Panc1 (cell line): ENCODE data around the gene ADCY2. TPM values are rescaled to one million over a fixed set of nuclear protein-coding genes. Genes with fewer than 3 reads are reported as not detected.

ENCODE experiments used
- ATAC-seq: fragments of 200-7000 bp; cut with Tn5 transposase; 2 replicates; pipeline ENCODE4 v1.9.1; 2020; ENCODE audit warnings: mild to moderate bottlenecking, moderate library complexity
- BruUV-seq: library from RNA; stranded (reverse); fragments of 400-500 nt; replicated peaks from 2 replicates; lab custom pipeline; 2021; lab: Mats Ljungman, UMichigan
- CTCF ChIA-PET: fragments of 300-600 bp; sonication (Branson Sonifier 250); formaldehyde crosslinking; loops from one replicate; lab custom pipeline; 2022; ENCODE audit warnings: antibody characterized with exemption; lab: Charles Lee
- POLR2A ChIA-PET: fragments of 300-600 bp; sonication (Branson Sonifier 250); formaldehyde crosslinking; loops from one replicate; lab custom pipeline; 2022; ENCODE audit warnings: antibody characterized with exemption; lab: Charles Lee
- DNase-seq: peaks from one replicate; pipeline ENCODE4 v3.0.0-alpha.2; 2010; ENCODE audit warnings: low read depth, low spot score
- H3K27ac ChIP-seq: 2 replicates; pipeline ENCODE4 v1.5.1; 2011; ENCODE audit warnings: mild to moderate bottlenecking, low read length, inconsistent platforms
- H3K27me3 ChIP-seq: fragments of 200-500 bp; sonication (Bioruptor generic); 2 replicates; pipeline ENCODE4 v1.6.0; 2014; ENCODE audit warnings: low read length, inconsistent platforms; ENCODE audit not compliant: control insufficient read depth, insufficient read depth
- H3K36me3 ChIP-seq: fragments of 200-500 bp; sonication (Bioruptor generic); 2 replicates; pipeline ENCODE4 v1.5.1; 2014; ENCODE audit warnings: inconsistent platforms, mild to moderate bottlenecking, low read length, moderate library complexity; ENCODE audit not compliant: control insufficient read depth, insufficient read depth
- H3K4me1 ChIP-seq: 2 replicates; pipeline ENCODE4 v1.5.1; 2011; ENCODE audit warnings: inconsistent platforms, mild to moderate bottlenecking, low read length, moderate library complexity; ENCODE audit not compliant: control insufficient read depth, insufficient read depth
- H3K4me3 ChIP-seq, 2 experiments: 2 replicates each; pipeline ENCODE4 v1.5.1; 2011 to 2012; ENCODE audit warnings: low read depth in 2 of 2, low read length in 2 of 2, mild to moderate bottlenecking in 2 of 2, inconsistent platforms in 1 of 2, moderate library complexity in 1 of 2
- H3K9me3 ChIP-seq: fragments of 200-500 bp; sonication (Bioruptor generic); 2 replicates; pipeline ENCODE4 v1.5.1; 2014; ENCODE audit warnings: low read depth, mild to moderate bottlenecking, inconsistent platforms, low read length, moderate library complexity; ENCODE audit not compliant: control insufficient read depth, insufficient read depth
- CTCF ChIP-seq: fragments of 450-650 bp; IDR thresholded peaks from 2 replicates; pipeline ENCODE4 v1.5.1; 2017; ENCODE audit warnings: mild to moderate bottlenecking
- POLR2AphosphoS5 ChIP-seq: IDR thresholded peaks from 2 replicates; pipeline ENCODE4 v1.6.1; 2012; ENCODE audit warnings: mild to moderate bottlenecking, low read depth, low read length, moderate library complexity
- REST ChIP-seq, 2 experiments: IDR thresholded peaks; 2 replicates each; pipeline ENCODE4 v1.6.1; 2011 to 2012; ENCODE audit warnings: low read depth in 2 of 2, control low read depth in 1 of 2, low read length in 1 of 2, mild to moderate bottlenecking in 1 of 2, moderate library complexity in 1 of 2; ENCODE audit not compliant: insufficient read depth in 1 of 2
- SIN3A ChIP-seq: IDR thresholded peaks from 2 replicates; pipeline ENCODE4 v1.6.1; 2012; ENCODE audit warnings: low read depth, mild to moderate bottlenecking, low read length, moderate library complexity, borderline replicate concordance; ENCODE audit not compliant: insufficient read depth
- TCF7L2 ChIP-seq: IDR thresholded peaks from 2 replicates; pipeline ENCODE4 v1.6.1; 2011; ENCODE audit warnings: mild to moderate bottlenecking, low read depth, low read length, inconsistent platforms
- in situ Hi-C: cut with HindIII; loops from 2 replicates; pipeline ENCODE4 v1.10.0; 2016; ENCODE audit warnings: low sequenced_read_pairs, low pct_unique_long_range_greater_than_20kb
- intact Hi-C: fragments of 100-400 bp; cut with micrococcal nuclease; formaldehyde crosslinking; loops from one replicate; pipeline ENCODE4 v1.10.0; 2022; ENCODE audit not compliant: unreplicated experiment
- total RNA-seq: library from RNA; stranded (reverse); gene quantifications from one replicate; pipeline ENCODE4 v1.2.1, GENCODE V29; 2021; ENCODE audit not compliant: unreplicated experiment

Gene ADCY2
- total RNA-seq, 1 experiment from 2014 or later, result 0.13 TPM

- H3K27me3 ChIP-seq, result no peaks in the 10 kb centered on the region
- in situ Hi-C loops (no loop called here), intact Hi-C loops (no loop called here)
- no peak overlapping the region for H3K4me3 ChIP-seq
- DNase-seq, result no peak
- peaks cover 12% of the 10 kb centered on the region for H3K4me1 ChIP-seq
- peaks cover 42% of the 10 kb centered on the region for H3K36me3 ChIP-seq
- no peak overlapping the region for H3K27ac ChIP-seq
- H3K9me3 ChIP-seq, result no peaks in the 10 kb centered on the region
- no peak for TF ChIP-seq TCF7L2
- no peak for TF ChIP-seq REST (IDR thresholded peaks at IDR 0.05; ENCODE audit: insufficient read depth in 1 of 2, low read depth in 2 of 2, low read length in 1 of 2)
- TF ChIP-seq POLR2AphosphoS5, result no peak
- no peak for TF ChIP-seq SIN3A
- POLR2A ChIA-PET, result no interaction called here
- BruUV-seq, result no TSS peak
- ATAC-seq, result no peak
- CTCF ChIA-PET, result no interaction called here
Observed at GRCh38 chr5:7875151-7875550, 479.2 kb downstream of the ADCY2 start.

- POLR2A ChIA-PET, result interaction anchor here (0.7 kb wide), 1 partner anchor 13 kb away, joined by 4 read pairs; no protein-coding TSS in a partner anchor
- no peak for DNase-seq
Observed at GRCh38 chr5:7876867-7877266, 480.9 kb downstream of the ADCY2 start.

More at GRCh38 chr5:7876867-7877266, 480.9 kb downstream of the ADCY2 start:
- no peak for TF ChIP-seq SIN3A
- TF ChIP-seq POLR2AphosphoS5, result no peak
- TF ChIP-seq TCF7L2, result no peak
- no peak for TF ChIP-seq REST (IDR thresholded peaks at IDR 0.05; ENCODE audit: insufficient read depth in 1 of 2, low read depth in 2 of 2, low read length in 1 of 2)
- TF ChIP-seq CTCF, result no peak
- no peak overlapping the region for H3K27ac ChIP-seq
- no peaks in the 10 kb centered on the region for H3K27me3 ChIP-seq
- peaks cover 44% of the 10 kb centered on the region for H3K36me3 ChIP-seq
- no TSS peak for BruUV-seq
- intact Hi-C loops (no loop called here), in situ Hi-C loops (no loop called here)
- H3K9me3 ChIP-seq, result no peaks in the 10 kb centered on the region
- H3K4me1 ChIP-seq, result no peaks in the 10 kb centered on the region
- H3K4me3 ChIP-seq, result no peak overlapping the region
- no peak for ATAC-seq
- CTCF ChIA-PET, result no interaction called here
